Neural progenitor cell (in vitro differentiated cells): Measurements from ENCODE around the gene UBAP1L. TPM values are rescaled to one million over a fixed set of nuclear protein-coding genes. Genes with fewer than 3 reads are reported as not detected.

Experiments used
- DNase-seq: peaks from one replicate; pipeline ENCODE4 v3.0.0-alpha.2; 2016; ENCODE audit warnings: low spot score
- H2AFZ ChIP-seq: fragments of 200-600 bp; sonication (generic); replicated peaks from 2 replicates; pipeline ENCODE4 v1.6.1; 2016; ENCODE audit warnings: antibody characterized with exemption
- H3F3A ChIP-seq: fragments of 200-600 bp; sonication (generic); 2 replicates; pipeline ENCODE4 v1.6.1; 2016; ENCODE audit warnings: antibody characterized with exemption, low read depth
- H3K27ac ChIP-seq: fragments of 200-600 bp; sonication (generic); 2 replicates; pipeline ENCODE4 v1.5.1; 2016; ENCODE audit warnings: mild to moderate bottlenecking
- H3K27me3 ChIP-seq: fragments of 200-600 bp; sonication (generic); 2 replicates; pipeline ENCODE4 v1.6.1; 2016; ENCODE audit warnings: mild to moderate bottlenecking, moderate library complexity
- H3K36me3 ChIP-seq: fragments of 200-600 bp; sonication (generic); 2 replicates; pipeline ENCODE4 v1.5.1; 2016
- H3K4me1 ChIP-seq: fragments of 200-600 bp; sonication (generic); 2 replicates; pipeline ENCODE4 v1.6.1; 2016; ENCODE audit warnings: mixed run types
- H3K4me2 ChIP-seq: fragments of 200-600 bp; sonication (generic); 2 replicates; pipeline ENCODE4 v1.6.1; 2016
- H3K4me3 ChIP-seq: fragments of 200-600 bp; sonication (generic); 2 replicates; pipeline ENCODE4 v1.5.1; 2016
- H3K79me2 ChIP-seq: fragments of 200-600 bp; sonication (generic); 2 replicates; pipeline ENCODE4 v1.6.1; 2016; ENCODE audit warnings: low read depth
- H3K9ac ChIP-seq: fragments of 200-600 bp; sonication (generic); 2 replicates; pipeline ENCODE4 v1.6.1; 2016
- H3K9me3 ChIP-seq: fragments of 200-600 bp; sonication (generic); 2 replicates; pipeline ENCODE4 v1.5.1; 2016; ENCODE audit warnings: low read depth
- H4K20me1 ChIP-seq: fragments of 200-600 bp; sonication (generic); 2 replicates; pipeline ENCODE4 v1.6.1; 2016; ENCODE audit warnings: low read depth
- H3K27ac Mint-ChIP-seq: 3 replicates; pipeline ENCODE4 v1.8.0; 2021; ENCODE audit warnings: mixed read lengths
- H3K27me3 Mint-ChIP-seq: 2 replicates; pipeline ENCODE4 v1.8.0; 2022; ENCODE audit warnings: low read depth, mild to moderate bottlenecking, inconsistent platforms, moderate library complexity, mixed read lengths; ENCODE audit not compliant: insufficient read depth
- H3K36me3 Mint-ChIP-seq: 3 replicates; pipeline ENCODE4 v1.8.0; 2021; ENCODE audit warnings: mixed read lengths
- H3K4me1 Mint-ChIP-seq: 3 replicates; pipeline ENCODE4 v1.8.0; 2021; ENCODE audit warnings: mixed read lengths
- H3K4me3 Mint-ChIP-seq: 3 replicates; pipeline ENCODE4 v1.8.0; 2021; ENCODE audit warnings: mild to moderate bottlenecking, moderate library complexity, mixed read lengths
- H3K9me3 Mint-ChIP-seq: 3 replicates; pipeline ENCODE4 v1.8.0; 2020; ENCODE audit warnings: mixed read lengths
- EZH2 ChIP-seq: fragments of 200-600 bp; sonication (generic); IDR thresholded peaks from 2 replicates; pipeline ENCODE4 v1.6.1; 2017; ENCODE audit warnings: antibody characterized with exemption, mild to moderate bottlenecking, moderate library complexity
- EZH2phosphoT487 ChIP-seq: fragments of 200-600 bp; sonication (generic); IDR thresholded peaks from 2 replicates; pipeline ENCODE4 v1.6.1; 2017; ENCODE audit warnings: antibody characterized with exemption
- total RNA-seq: library from RNA; depleted of rRNA; stranded (reverse); fragments of >200 nt; gene quantifications from 2 replicates; pipeline ENCODE4 v1.2.3, GENCODE V29; 2015; ENCODE audit warnings: low replicate concordance
- TF ChIP-seq, protein P1 (sequence below): fragments of 200-600 bp; sonication (generic); IDR thresholded peaks from 2 replicates; pipeline ENCODE4 v1.5.1; 2017; ENCODE audit warnings: antibody characterized with exemption, mild to moderate bottlenecking

The UBAP1L gene
- total RNA-seq, 1 donor from 2014 or later = 0.39 TPM

GRCh38 chr15:65056106-65056505 lies 58.9 kb downstream of the UBAP1L start:
- Histone ChIP-seq H3K4me3 (no peak overlapping the region), H3K4me2 (no peak overlapping the region), H3K79me2 (no peaks in the 10 kb centered on the region), H3K4me1 (no peaks in the 10 kb centered on the region), H3K27ac (no peak overlapping the region), H4K20me1 (peaks cover 8% of the 10 kb centered on the region), H3K27me3 (no peaks in the 10 kb centered on the region), H3K36me3 (no peaks in the 10 kb centered on the region), H2AFZ (no peak overlapping the region), H3K9ac (no peak overlapping the region), H3F3A (peaks cover 2% of the 10 kb centered on the region), H3K9me3 (no peaks in the 10 kb centered on the region)
- Mint-ChIP-seq H3K4me3 (no peak overlapping the region), H3K9me3 (peaks cover 4% of the 10 kb centered on the region), H3K27me3 (no peaks in the 10 kb centered on the region), H3K4me1 (peaks cover 17% of the 10 kb centered on the region), H3K36me3 (no peaks in the 10 kb centered on the region), H3K27ac (peak overlapping the region; percentile 48)
- no peak for DNase-seq
- TF ChIP-seq EZH2phosphoT487 (no peak), EZH2 (no peak)
- TF ChIP-seq, protein P1, sequence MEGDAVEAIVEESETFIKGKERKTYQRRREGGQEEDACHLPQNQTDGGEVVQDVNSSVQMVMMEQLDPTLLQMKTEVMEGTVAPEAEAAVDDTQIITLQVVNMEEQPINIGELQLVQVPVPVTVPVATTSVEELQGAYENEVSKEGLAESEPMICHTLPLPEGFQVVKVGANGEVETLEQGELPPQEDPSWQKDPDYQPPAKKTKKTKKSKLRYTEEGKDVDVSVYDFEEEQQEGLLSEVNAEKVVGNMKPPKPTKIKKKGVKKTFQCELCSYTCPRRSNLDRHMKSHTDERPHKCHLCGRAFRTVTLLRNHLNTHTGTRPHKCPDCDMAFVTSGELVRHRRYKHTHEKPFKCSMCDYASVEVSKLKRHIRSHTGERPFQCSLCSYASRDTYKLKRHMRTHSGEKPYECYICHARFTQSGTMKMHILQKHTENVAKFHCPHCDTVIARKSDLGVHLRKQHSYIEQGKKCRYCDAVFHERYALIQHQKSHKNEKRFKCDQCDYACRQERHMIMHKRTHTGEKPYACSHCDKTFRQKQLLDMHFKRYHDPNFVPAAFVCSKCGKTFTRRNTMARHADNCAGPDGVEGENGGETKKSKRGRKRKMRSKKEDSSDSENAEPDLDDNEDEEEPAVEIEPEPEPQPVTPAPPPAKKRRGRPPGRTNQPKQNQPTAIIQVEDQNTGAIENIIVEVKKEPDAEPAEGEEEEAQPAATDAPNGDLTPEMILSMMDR = no peak

DNA sequence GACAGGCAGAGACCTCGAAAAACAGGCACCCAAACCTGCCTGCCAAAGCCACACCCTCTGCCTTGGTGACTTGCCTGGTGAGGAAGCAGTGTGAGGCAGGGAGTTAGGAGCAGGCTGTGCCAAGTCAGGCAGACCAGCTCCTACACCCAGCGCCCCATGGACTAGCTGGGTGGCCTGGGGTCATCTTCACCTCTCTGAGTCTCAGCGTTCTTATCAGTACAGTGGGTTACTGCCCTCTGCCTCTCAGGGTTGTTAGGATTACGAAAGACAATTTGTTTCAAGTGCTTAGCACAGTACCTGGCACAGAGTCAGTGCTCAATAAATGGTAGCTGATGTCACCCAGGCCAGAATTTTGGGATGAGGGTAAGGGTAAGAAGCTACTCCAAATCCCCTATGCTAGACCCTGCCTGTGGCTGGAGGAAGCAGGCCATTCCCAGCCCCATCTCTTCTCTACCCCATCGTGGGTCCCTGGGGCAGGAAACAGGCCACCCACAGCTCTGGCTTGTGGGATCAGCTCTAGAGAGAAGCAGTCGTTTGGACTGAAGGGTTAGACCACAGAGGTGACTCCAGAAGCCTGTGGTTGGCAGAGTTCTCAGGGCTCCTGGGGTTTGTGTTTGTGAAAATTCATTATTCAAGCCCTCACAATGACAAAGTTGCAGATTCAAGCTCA lies 59.7 kb downstream of the UBAP1L start:
- DNase-seq = no peak
- H4K20me1 ChIP-seq = peaks cover 8% of the 10 kb centered on the region
- no peak overlapping the region for H2AFZ ChIP-seq
- Mint-ChIP-seq H3K27ac (peak overlapping the region; percentile 4), H3K36me3 (no peaks in the 10 kb centered on the region), H3K9me3 (peaks cover 4% of the 10 kb centered on the region), H3K27me3 (no peaks in the 10 kb centered on the region), H3K4me1 (peaks cover 19% of the 10 kb centered on the region), H3K4me3 (no peak overlapping the region)
- no peaks in the 10 kb centered on the region for H3K79me2 ChIP-seq
- H3K4me3 ChIP-seq = no peak overlapping the region
- H3K36me3 ChIP-seq = no peaks in the 10 kb centered on the region
- H3F3A ChIP-seq = peaks cover 2% of the 10 kb centered on the region
- H3K4me1 ChIP-seq = no peaks in the 10 kb centered on the region
- no peak overlapping the region for H3K4me2 ChIP-seq
- no peak for TF ChIP-seq EZH2
- no peak for TF ChIP-seq EZH2phosphoT487
- TF ChIP-seq, protein P1 = no peak
- no peak overlapping the region for H3K27ac ChIP-seq
- H3K27me3 ChIP-seq = peaks cover 2% of the 10 kb centered on the region
- no peak overlapping the region for H3K9ac ChIP-seq
- H3K9me3 ChIP-seq = no peaks in the 10 kb centered on the region

GRCh38 chr15:65054333-65055200 lies 60.4 kb downstream of the UBAP1L start:
- TF ChIP-seq, protein P1 = peak; percentile 91
- TF ChIP-seq EZH2 = no peak
- Histone ChIP-seq H3K79me2 (no peaks in the 10 kb centered on the region), H3K27me3 (peaks cover 9% of the 10 kb centered on the region), H3K4me2 (no peak overlapping the region), H3K4me3 (no peak overlapping the region), H3F3A (peaks cover 2% of the 10 kb centered on the region), H4K20me1 (peaks cover 8% of the 10 kb centered on the region), H2AFZ (no peak overlapping the region), H3K4me1 (no peaks in the 10 kb centered on the region), H3K9me3 (no peaks in the 10 kb centered on the region), H3K27ac (no peak overlapping the region), H3K36me3 (no peaks in the 10 kb centered on the region), H3K9ac (no peak overlapping the region)
- H3K27me3 Mint-ChIP-seq = no peaks in the 10 kb centered on the region
- no peak overlapping the region for H3K4me3 Mint-ChIP-seq
- H3K9me3 Mint-ChIP-seq = no peaks in the 10 kb centered on the region
- H3K36me3 Mint-ChIP-seq = no peaks in the 10 kb centered on the region
- no peak overlapping the region for H3K27ac Mint-ChIP-seq
- peaks cover 26% of the 10 kb centered on the region for H3K4me1 Mint-ChIP-seq
- DNase-seq = peak; percentile 81
